ENCODE results near the gene ZDHHC23.

Gene ZDHHC23

DNA sequence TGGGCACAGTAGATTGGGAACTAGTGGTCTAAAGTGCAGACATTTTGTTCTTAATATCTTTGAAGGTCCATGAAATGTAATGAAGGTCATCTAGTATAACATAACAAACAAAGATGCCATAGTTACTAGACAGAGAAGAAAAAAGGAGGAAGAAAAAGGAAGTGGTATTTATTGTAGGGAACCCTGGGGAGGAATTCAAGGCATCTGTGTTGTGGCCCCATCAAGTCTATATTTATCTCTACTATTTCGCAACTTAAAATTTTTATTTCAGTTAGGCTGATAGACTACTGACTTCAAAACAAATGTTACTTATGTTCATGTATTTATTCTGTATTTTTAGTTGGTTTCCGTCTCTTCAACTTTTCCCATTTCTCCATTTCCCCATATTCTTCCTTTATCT lies 48.9 kb upstream of the ZDHHC23 start:
- ChIA-PET POLR2A (no interaction called here), CTCF (interaction anchor here (0.6 kb wide), 1 partner anchor 14 kb away, joined by 3 read pairs; no protein-coding TSS in a partner anchor)
- H3K27ac ChIP-seq (ENCODE audit: extremely low read depth, low read depth, low read length) = no peak overlapping the region
- no peaks in the 10 kb centered on the region for H3K36me3 ChIP-seq (ENCODE audit: control insufficient read depth in 2 of 2, insufficient read depth in 1 of 2, low read length in 2 of 2)
- H3K4me3 ChIP-seq (ENCODE audit: low read depth, low read length) = no peak overlapping the region
- no peaks in the 10 kb centered on the region for H3K4me1 ChIP-seq (ENCODE audit: control insufficient read depth, insufficient read depth, low read length)
- no peaks in the 10 kb centered on the region for H3K9me3 ChIP-seq (ENCODE audit: control insufficient read depth, insufficient read depth, low read depth, low read length)
- TF ChIP-seq, protein P1, sequence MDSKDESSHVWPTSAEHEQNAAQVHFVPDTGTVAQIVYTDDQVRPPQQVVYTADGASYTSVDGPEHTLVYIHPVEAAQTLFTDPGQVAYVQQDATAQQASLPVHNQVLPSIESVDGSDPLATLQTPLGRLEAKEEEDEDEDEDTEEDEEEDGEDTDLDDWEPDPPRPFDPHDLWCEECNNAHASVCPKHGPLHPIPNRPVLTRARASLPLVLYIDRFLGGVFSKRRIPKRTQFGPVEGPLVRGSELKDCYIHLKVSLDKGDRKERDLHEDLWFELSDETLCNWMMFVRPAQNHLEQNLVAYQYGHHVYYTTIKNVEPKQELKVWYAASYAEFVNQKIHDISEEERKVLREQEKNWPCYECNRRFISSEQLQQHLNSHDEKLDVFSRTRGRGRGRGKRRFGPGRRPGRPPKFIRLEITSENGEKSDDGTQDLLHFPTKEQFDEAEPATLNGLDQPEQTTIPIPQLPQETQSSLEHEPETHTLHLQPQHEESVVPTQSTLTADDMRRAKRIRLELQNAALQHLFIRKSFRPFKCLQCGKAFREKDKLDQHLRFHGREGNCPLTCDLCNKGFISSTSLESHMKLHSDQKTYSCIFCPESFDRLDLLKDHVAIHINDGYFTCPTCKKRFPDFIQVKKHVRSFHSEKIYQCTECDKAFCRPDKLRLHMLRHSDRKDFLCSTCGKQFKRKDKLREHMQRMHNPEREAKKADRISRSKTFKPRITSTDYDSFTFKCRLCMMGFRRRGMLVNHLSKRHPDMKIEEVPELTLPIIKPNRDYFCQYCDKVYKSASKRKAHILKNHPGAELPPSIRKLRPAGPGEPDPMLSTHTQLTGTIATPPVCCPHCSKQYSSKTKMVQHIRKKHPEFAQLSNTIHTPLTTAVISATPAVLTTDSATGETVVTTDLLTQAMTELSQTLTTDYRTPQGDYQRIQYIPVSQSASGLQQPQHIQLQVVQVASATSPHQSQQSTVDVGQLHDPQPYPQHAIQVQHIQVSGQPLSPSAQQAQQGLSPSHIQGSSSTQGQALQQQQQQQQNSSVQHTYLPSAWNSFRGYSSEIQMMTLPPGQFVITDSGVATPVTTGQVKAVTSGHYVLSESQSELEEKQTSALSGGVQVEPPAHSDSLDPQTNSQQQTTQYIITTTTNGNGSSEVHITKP (tag by site-specific recombination; IDR thresholded peaks at IDR 0.05) = no peak
- TF ChIP-seq ZNF600 (tag by site-specific recombination; IDR thresholded peaks at IDR 0.05) (no peak), ZNF138 (tag by site-specific recombination; IDR thresholded peaks at IDR 0.05; ENCODE audit: borderline replicate concordance) (no peak), ZFP41 (tag by site-specific recombination; IDR thresholded peaks at IDR 0.05; ENCODE audit: borderline replicate concordance) (no peak), IKZF3 (tag by site-specific recombination; IDR thresholded peaks at IDR 0.05) (no peak), ZNF623 (tag by site-specific recombination; IDR thresholded peaks at IDR 0.05) (no peak), ZNF274 (IDR thresholded peaks at IDR 0.05; ENCODE audit: low read length) (no peak), ZNF274 (tag by site-specific recombination; IDR thresholded peaks at IDR 0.05; ENCODE audit: borderline replicate concordance) (no peak), ZNF530 (tag by site-specific recombination; IDR thresholded peaks at IDR 0.05; ENCODE audit: low read depth) (no peak), SCRT1 (tag by site-specific recombination; IDR thresholded peaks at IDR 0.05; ENCODE audit: borderline replicate concordance) (no peak), KLF7 (tag by site-specific recombination; IDR thresholded peaks at IDR 0.05; ENCODE audit: borderline replicate concordance) (no peak), MZF1 (tag by site-specific recombination; IDR thresholded peaks at IDR 0.05; ENCODE audit: borderline replicate concordance) (no peak)
- TF ChIP-seq, protein P2, sequence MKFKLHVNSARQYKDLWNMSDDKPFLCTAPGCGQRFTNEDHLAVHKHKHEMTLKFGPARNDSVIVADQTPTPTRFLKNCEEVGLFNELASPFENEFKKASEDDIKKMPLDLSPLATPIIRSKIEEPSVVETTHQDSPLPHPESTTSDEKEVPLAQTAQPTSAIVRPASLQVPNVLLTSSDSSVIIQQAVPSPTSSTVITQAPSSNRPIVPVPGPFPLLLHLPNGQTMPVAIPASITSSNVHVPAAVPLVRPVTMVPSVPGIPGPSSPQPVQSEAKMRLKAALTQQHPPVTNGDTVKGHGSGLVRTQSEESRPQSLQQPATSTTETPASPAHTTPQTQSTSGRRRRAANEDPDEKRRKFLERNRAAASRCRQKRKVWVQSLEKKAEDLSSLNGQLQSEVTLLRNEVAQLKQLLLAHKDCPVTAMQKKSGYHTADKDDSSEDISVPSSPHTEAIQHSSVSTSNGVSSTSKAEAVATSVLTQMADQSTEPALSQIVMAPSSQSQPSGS (tag by site-specific recombination; IDR thresholded peaks at IDR 0.05; ENCODE audit: low read depth) = no peak

DNA sequence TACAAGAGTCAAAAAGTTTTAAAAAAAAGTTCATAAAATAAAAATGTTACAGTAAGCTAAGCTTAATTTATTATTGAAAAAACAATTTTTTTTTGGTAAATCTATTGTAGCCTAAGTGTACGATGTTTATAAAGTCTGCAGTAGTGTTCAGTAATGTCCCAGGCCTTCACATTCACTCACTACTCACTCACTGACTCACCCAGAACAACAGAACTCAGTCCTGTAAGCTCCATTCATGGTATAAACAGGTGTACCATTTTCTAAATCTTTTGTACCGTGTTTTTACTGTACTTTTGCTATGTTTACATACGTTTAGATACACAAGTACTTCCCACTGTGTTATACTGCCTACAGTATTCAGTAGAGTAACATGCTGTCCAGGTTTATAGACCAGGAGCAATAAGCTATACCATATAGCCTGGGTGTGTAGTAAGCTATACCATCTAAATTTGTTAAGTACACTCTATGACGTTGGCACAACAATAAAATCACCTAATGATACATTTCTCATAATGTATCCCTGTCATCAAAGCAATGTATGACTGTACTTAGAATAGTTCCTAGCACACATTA lies 41.2 kb upstream of the ZDHHC23 start:
- POLR2A ChIA-PET = no interaction called here
- Histone ChIP-seq H3K9me3 (ENCODE audit: control insufficient read depth, insufficient read depth, low read depth, low read length) (no peaks in the 10 kb centered on the region), H3K4me3 (ENCODE audit: low read depth, low read length) (no peak overlapping the region), H3K36me3 (ENCODE audit: control insufficient read depth in 2 of 2, insufficient read depth in 1 of 2, low read length in 2 of 2) (no peaks in the 10 kb centered on the region), H3K27ac (ENCODE audit: extremely low read depth, low read depth, low read length) (no peak overlapping the region), H3K4me1 (ENCODE audit: control insufficient read depth, insufficient read depth, low read length) (no peaks in the 10 kb centered on the region)
- CTCF ChIA-PET = interaction anchor here (0.6 to 1.9 kb wide), 4 partner anchors 35 to 346 kb away, joined by 3 to 7 read pairs (median 4); no protein-coding TSS in a partner anchor
- TF ChIP-seq ZNF501 (tag by site-specific recombination; IDR thresholded peaks at IDR 0.05) = no peak
- no peak for TF ChIP-seq ZFP3 (tag by site-specific recombination; IDR thresholded peaks at IDR 0.05; ENCODE audit: low read depth)
- TF ChIP-seq ZNF510 (tag by site-specific recombination; IDR thresholded peaks at IDR 0.05; ENCODE audit: insufficient replicate concordance) = no peak
- TF ChIP-seq MEIS1 (CRISPR knock-in tag; IDR thresholded peaks at IDR 0.05; ENCODE audit: borderline replicate concordance) = no peak
- TF ChIP-seq ZNF302 (tag by site-specific recombination; IDR thresholded peaks at IDR 0.05; ENCODE audit: low read depth) = no peak
- TF ChIP-seq, protein P3, sequence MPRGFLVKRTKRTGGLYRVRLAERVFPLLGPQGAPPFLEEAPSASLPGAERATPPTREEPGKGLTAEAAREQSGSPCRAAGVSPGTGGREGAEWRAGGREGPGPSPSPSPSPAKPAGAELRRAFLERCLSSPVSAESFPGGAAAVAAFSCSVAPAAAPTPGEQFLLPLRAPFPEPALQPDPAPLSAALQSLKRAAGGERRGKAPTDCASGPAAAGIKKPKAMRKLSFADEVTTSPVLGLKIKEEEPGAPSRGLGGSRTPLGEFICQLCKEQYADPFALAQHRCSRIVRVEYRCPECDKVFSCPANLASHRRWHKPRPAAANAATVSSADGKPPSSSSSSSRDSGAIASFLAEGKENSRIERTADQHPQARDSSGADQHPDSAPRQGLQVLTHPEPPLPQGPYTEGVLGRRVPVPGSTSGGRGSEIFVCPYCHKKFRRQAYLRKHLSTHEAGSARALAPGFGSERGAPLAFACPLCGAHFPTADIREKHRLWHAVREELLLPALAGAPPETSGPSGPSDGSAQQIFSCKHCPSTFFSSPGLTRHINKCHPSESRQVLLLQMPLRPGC (tag by site-specific recombination; IDR thresholded peaks at IDR 0.05) = no peak
- TF ChIP-seq GLI2 (tag by site-specific recombination; IDR thresholded peaks at IDR 0.05; ENCODE audit: borderline replicate concordance, low read depth) = no peak
- no peak for TF ChIP-seq SCRT1 (tag by site-specific recombination; IDR thresholded peaks at IDR 0.05; ENCODE audit: borderline replicate concordance)
- TF ChIP-seq, protein P4, sequence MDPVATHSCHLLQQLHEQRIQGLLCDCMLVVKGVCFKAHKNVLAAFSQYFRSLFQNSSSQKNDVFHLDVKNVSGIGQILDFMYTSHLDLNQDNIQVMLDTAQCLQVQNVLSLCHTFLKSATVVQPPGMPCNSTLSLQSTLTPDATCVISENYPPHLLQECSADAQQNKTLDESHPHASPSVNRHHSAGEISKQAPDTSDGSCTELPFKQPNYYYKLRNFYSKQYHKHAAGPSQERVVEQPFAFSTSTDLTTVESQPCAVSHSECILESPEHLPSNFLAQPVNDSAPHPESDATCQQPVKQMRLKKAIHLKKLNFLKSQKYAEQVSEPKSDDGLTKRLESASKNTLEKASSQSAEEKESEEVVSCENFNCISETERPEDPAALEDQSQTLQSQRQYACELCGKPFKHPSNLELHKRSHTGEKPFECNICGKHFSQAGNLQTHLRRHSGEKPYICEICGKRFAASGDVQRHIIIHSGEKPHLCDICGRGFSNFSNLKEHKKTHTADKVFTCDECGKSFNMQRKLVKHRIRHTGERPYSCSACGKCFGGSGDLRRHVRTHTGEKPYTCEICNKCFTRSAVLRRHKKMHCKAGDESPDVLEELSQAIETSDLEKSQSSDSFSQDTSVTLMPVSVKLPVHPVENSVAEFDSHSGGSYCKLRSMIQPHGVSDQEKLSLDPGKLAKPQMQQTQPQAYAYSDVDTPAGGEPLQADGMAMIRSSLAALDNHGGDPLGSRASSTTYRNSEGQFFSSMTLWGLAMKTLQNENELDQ (tag by site-specific recombination; IDR thresholded peaks at IDR 0.05; ENCODE audit: low read depth) = no peak
- TF ChIP-seq ZNF114 (tag by site-specific recombination; IDR thresholded peaks at IDR 0.05) = no peak
- TF ChIP-seq, protein P5, sequence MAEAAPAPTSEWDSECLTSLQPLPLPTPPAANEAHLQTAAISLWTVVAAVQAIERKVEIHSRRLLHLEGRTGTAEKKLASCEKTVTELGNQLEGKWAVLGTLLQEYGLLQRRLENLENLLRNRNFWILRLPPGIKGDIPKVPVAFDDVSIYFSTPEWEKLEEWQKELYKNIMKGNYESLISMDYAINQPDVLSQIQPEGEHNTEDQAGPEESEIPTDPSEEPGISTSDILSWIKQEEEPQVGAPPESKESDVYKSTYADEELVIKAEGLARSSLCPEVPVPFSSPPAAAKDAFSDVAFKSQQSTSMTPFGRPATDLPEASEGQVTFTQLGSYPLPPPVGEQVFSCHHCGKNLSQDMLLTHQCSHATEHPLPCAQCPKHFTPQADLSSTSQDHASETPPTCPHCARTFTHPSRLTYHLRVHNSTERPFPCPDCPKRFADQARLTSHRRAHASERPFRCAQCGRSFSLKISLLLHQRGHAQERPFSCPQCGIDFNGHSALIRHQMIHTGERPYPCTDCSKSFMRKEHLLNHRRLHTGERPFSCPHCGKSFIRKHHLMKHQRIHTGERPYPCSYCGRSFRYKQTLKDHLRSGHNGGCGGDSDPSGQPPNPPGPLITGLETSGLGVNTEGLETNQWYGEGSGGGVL (tag by site-specific recombination; IDR thresholded peaks at IDR 0.05) = no peak
- TF ChIP-seq ZNF768 (tag by site-specific recombination; IDR thresholded peaks at IDR 0.05) = no peak

Data from HEK293 (cell line).